Kidney epithelial cell (primary cell): ENCODE measurements around the gene OLFML2B. TPM values are rescaled to one million over a fixed set of nuclear protein-coding genes. Genes with fewer than 3 reads are reported as not detected.

Experiments
- DNase-seq: peaks from one replicate; pipeline ENCODE4 v3.0.0-alpha.2; 2010; ENCODE audit warnings: low read depth
- H3K27me3 ChIP-seq: 2 replicates; pipeline ENCODE4 v1.6.0; 2011; ENCODE audit warnings: low read length; ENCODE audit not compliant: control insufficient read depth, insufficient read depth
- H3K36me3 ChIP-seq: 2 replicates; pipeline ENCODE4 v1.5.1; 2011; ENCODE audit warnings: low read length; ENCODE audit not compliant: control insufficient read depth, insufficient read depth
- H3K4me3 ChIP-seq: 2 replicates; pipeline ENCODE4 v1.5.1; 2011; ENCODE audit warnings: low read depth, mild to moderate bottlenecking, control low read depth, low read length
- total RNA-seq: library from RNA; depleted of rRNA; stranded (reverse); fragments of >200 nt; gene quantifications from 2 replicates; pipeline ENCODE4 v1.2.3, GENCODE V29; 2015
- TF ChIP-seq, protein P1 (sequence below): IDR thresholded peaks from 2 replicates; pipeline ENCODE4 v1.5.1; 2011; ENCODE audit warnings: mild to moderate bottlenecking, moderate library complexity, low read length, control low read depth, inconsistent platforms; ENCODE audit not compliant: insufficient read depth, poor library complexity, severe bottlenecking

OLFML2B gene
- total RNA-seq, 1 donor from 2014 or later, result 3.1 TPM

DNA sequence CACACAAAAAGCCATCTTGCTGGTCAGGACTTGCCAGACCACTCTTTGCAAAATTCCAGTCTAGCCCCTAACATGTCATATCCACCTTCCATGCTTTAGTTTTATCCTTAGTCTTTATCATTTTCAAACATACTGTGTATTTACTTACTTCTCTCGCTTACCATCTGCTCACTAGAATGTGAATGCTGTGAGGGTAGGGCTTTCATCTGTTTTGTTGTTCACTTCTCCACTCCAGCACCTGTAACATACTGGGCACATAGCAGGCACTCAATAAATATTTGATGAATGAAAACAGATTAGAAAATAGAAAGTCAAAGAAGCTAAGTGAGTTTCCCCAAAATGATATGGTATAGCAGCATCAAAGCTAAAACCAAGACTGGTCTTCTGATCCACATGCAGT lies 79.9 kb downstream of the OLFML2B start:
- H3K27me3 ChIP-seq, result no peaks in the 10 kb centered on the region
- H3K36me3 ChIP-seq, result no peaks in the 10 kb centered on the region
- DNase-seq, result no peak
- H3K4me3 ChIP-seq, result no peak overlapping the region
- TF ChIP-seq, protein P1, sequence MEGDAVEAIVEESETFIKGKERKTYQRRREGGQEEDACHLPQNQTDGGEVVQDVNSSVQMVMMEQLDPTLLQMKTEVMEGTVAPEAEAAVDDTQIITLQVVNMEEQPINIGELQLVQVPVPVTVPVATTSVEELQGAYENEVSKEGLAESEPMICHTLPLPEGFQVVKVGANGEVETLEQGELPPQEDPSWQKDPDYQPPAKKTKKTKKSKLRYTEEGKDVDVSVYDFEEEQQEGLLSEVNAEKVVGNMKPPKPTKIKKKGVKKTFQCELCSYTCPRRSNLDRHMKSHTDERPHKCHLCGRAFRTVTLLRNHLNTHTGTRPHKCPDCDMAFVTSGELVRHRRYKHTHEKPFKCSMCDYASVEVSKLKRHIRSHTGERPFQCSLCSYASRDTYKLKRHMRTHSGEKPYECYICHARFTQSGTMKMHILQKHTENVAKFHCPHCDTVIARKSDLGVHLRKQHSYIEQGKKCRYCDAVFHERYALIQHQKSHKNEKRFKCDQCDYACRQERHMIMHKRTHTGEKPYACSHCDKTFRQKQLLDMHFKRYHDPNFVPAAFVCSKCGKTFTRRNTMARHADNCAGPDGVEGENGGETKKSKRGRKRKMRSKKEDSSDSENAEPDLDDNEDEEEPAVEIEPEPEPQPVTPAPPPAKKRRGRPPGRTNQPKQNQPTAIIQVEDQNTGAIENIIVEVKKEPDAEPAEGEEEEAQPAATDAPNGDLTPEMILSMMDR, result no peak

DNA sequence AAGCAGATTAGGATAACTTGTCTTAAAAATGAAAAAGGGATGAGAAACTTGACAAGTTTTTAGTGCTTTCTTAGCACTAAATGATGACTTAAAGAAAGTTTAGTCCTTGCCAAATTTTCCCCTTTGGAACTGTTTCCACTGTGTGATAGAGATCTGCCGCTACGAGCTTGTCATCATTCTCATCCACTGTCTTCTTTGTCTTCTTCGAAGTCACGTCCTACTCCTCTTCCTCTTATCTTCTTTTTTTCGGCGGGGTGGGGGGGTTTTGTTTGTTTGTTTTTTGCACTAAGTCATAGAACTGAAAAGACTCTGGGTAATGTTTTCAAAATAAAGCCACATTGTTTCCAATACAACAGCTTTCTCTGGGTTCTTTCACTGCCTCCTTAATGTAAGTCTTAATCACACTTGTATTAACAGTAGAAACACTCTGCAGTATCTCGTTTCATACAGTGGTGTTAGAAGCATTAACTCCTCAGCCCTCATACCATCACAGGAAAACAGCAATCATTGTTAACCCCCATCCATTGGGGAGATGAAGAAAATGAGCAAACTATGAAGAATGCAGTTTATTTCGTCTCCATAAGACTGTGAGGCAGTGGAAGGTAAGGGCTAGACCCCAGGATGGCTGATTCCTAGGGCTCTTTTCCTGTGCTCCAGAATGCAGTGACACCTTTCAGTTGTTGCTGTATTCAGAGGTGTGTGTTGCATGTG lies 81.8 kb downstream of the OLFML2B start:
- TF ChIP-seq, protein P1, result no peak
- no peaks in the 10 kb centered on the region for H3K36me3 ChIP-seq
- DNase-seq, result no peak
- H3K4me3 ChIP-seq, result no peak overlapping the region
- H3K27me3 ChIP-seq, result no peaks in the 10 kb centered on the region

DNA sequence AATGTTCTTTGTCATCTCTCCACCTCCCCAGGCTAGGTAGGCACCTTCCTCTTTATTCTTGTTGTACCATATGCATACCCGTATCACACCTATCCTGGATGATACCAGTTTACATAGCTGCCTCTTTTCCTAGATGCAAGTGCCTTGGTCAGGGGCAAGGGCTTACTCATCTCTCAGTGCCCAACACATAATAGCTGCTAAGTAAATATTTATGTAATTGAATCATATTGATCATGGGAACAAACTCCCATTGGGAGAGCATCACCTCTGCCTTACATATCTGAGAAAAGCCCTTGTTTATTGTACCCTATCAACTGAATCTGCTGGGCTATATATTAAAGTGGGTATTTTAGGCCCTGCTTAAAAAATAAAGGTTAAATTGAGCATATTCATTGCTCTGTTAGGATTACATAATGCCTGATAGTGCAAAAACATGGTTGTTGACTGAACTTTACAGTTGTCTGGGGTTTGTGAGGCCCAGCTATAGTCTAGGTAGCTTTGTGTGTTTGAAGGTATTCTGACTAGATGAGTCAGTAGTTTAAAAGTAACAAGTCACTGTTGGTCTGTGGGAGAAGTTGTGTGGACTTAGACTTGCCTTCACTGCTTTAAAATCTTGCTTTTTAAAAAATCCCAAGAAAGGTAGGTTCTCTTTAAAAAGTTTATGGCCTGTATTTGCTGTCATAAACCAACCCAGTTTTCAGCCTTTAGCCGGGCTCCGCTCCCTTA lies 82.6 kb downstream of the OLFML2B start:
- DNase-seq, result no peak
- no peak overlapping the region for H3K4me3 ChIP-seq
- H3K36me3 ChIP-seq, result no peaks in the 10 kb centered on the region
- TF ChIP-seq, protein P1, result no peak
- H3K27me3 ChIP-seq, result no peaks in the 10 kb centered on the region

DNA sequence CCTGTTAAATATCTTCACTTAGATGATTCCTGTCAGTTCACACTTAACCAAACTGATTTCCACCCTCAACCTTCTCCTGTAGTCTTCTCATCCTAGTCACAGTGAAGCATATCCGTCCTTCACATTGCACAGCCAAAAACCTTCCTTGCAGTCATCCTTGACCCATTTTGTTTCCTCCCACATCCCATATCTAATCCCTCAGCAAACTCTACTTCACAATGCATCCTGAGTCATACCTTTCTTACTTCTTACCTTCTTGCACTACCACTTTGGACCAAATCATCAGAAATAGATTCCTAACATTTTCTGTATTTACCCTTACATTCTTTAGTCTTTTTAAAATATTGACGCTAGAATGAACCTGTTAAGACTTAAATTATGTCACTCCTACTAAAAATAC lies 86.9 kb downstream of the OLFML2B start:
- TF ChIP-seq, protein P1, result no peak
- Histone ChIP-seq H3K36me3 (no peaks in the 10 kb centered on the region), H3K4me3 (no peak overlapping the region), H3K27me3 (no peaks in the 10 kb centered on the region)
- DNase-seq, result no peak

DNA sequence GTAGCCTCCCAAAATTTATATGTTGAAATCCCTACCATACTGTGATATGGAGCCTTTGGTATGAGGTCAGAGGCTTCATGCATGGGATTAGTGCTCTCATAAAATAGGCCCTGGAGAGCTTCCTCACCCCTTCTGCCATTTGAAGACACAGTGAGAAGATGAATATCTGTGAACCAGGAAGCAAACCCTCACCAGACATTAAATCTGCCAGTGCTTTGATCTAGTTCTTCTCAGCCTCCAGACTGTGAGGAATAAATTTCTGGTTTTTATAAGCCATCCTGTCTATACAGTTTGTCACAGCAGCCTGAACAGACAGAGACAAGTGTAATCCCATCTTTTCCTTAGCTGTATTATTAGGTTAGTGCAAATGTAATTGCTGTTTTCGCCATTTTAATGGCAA lies 88.4 kb downstream of the OLFML2B start:
- H3K4me3 ChIP-seq, result no peak overlapping the region
- no peaks in the 10 kb centered on the region for H3K36me3 ChIP-seq

More for the DNA sequence above, 88.4 kb downstream of the OLFML2B start:
- TF ChIP-seq, protein P1, result no peak
- H3K27me3 ChIP-seq, result no peaks in the 10 kb centered on the region
- no peak for DNase-seq
